GM12891 (cell line): ENCODE data around the gene UNCX.

Experiments used
- POLR2A ChIP-seq: IDR thresholded peaks from 2 replicates; pipeline ENCODE4 v1.6.1; 2011; ENCODE audit warnings: low read depth, low read length, control low read depth
- POLR2AphosphoS5 ChIP-seq: IDR thresholded peaks from 2 replicates; pipeline ENCODE4 v1.6.1; 2011; ENCODE audit warnings: low read depth, low read length, control low read depth
- POU2F2 ChIP-seq: IDR thresholded peaks from 2 replicates; pipeline ENCODE4 v1.6.1; 2011; ENCODE audit warnings: low read depth, mild to moderate bottlenecking, control low read depth, low read length, moderate library complexity
- SPI1 ChIP-seq: IDR thresholded peaks from 2 replicates; pipeline ENCODE4 v1.6.1; 2011; ENCODE audit warnings: low read depth, low read length, control low read depth
- TAF1 ChIP-seq: IDR thresholded peaks from 2 replicates; pipeline ENCODE4 v1.6.1; 2011; ENCODE audit warnings: low read depth, low read length, control low read depth

GRCh38 chr7:1241603-1242255, 9.1 kb downstream of the UNCX start:
- no peak for TF ChIP-seq POLR2AphosphoS5
- no peak for TF ChIP-seq POLR2A
- TF ChIP-seq SPI1, result no peak
- no peak for TF ChIP-seq TAF1
- TF ChIP-seq POU2F2, result no peak
